Medulla oblongata (tissue), 1 donor: ENCODE data around the gene ECHDC3.
"Not testable (repeated sequence)": the region's sequence is repeated elsewhere in the genome, so short reads cannot be mapped to it uniquely, and the experiment has no call there.

Experiments used
- DNase-seq: peaks from one replicate; pipeline ENCODE4 v3.0.0-alpha.2; 2015; ENCODE audit errors: extremely low spot score

ECHDC3 gene

GRCh38 chr10:11715815-11716494 lies 26.2 kb upstream of the ECHDC3 start:
- DNase-seq, result no peak

GRCh38 chr10:11716686-11717085 lies 25.5 kb upstream of the ECHDC3 start:
- DNase-seq, result no peak

GRCh38 chr10:11719496-11720259 lies 22.5 kb upstream of the ECHDC3 start:
- no peak for DNase-seq

GRCh38 chr10:11720260-11720741 lies 21.9 kb upstream of the ECHDC3 start:
- DNase-seq, result peak; percentile 57

- no peak for DNase-seq
Observed at GRCh38 chr10:11721806-11722205, 20.4 kb upstream of the ECHDC3 start.

GRCh38 chr10:11723359-11723758 lies 18.8 kb upstream of the ECHDC3 start:
- no peak for DNase-seq

GRCh38 chr10:11724938-11725776 lies 17.0 kb upstream of the ECHDC3 start:
- DNase-seq, result peak; percentile 83

GRCh38 chr10:11725912-11726311 lies 16.3 kb upstream of the ECHDC3 start:
- no peak for DNase-seq

- no peak for DNase-seq
Observed at GRCh38 chr10:11727563-11727962, 14.6 kb upstream of the ECHDC3 start.

GRCh38 chr10:11728353-11728752 lies 13.8 kb upstream of the ECHDC3 start:
- DNase-seq, result no peak

- DNase-seq, result no peak
Observed at GRCh38 chr10:11729790-11730315, 12.3 kb upstream of the ECHDC3 start.

- DNase-seq, result no peak
Observed at GRCh38 chr10:11730779-11731178, 11.4 kb upstream of the ECHDC3 start.

- not testable (repeated sequence) for DNase-seq
Observed at GRCh38 chr10:11736767-11737166, 5.4 kb upstream of the ECHDC3 start.

- not testable (repeated sequence) for DNase-seq
Observed at GRCh38 chr10:11737258-11738032, 4.7 kb upstream of the ECHDC3 start.

GRCh38 chr10:11740907-11741306 lies 1.3 kb upstream of the ECHDC3 start:
- no peak for DNase-seq

- DNase-seq, result no peak
Observed at GRCh38 chr10:11741608-11742007, 574 bp upstream of the ECHDC3 start.

GRCh38 chr10:11742779-11743298 lies 657 bp downstream of the ECHDC3 start:
- DNase-seq, result no peak

GRCh38 chr10:11743461-11744338 lies 1.5 kb downstream of the ECHDC3 start:
- no peak for DNase-seq

- no peak for DNase-seq
Observed at GRCh38 chr10:11745045-11745444, 2.9 kb downstream of the ECHDC3 start.
